ENCODE measurements around the gene PXT1.
"Not testable (repeated sequence)": the region's sequence is repeated elsewhere in the genome, so short reads cannot be mapped to it uniquely, and the experiment has no call there.

Gene PXT1

GRCh38 chr6:36368921-36369865, 73.5 kb downstream of the PXT1 start:
- no peak for DNase-seq (ENCODE audit: low read depth in 3 of 3)

- DNase-seq (ENCODE audit: low read depth in 3 of 3): no peak
These were observed 74.2 kb downstream of the PXT1 start for GRCh38 chr6:36368421-36368820.

GRCh38 chr6:36367743-36368142, 74.9 kb downstream of the PXT1 start:
- no peak for DNase-seq (ENCODE audit: low read depth in 3 of 3)

DNA sequence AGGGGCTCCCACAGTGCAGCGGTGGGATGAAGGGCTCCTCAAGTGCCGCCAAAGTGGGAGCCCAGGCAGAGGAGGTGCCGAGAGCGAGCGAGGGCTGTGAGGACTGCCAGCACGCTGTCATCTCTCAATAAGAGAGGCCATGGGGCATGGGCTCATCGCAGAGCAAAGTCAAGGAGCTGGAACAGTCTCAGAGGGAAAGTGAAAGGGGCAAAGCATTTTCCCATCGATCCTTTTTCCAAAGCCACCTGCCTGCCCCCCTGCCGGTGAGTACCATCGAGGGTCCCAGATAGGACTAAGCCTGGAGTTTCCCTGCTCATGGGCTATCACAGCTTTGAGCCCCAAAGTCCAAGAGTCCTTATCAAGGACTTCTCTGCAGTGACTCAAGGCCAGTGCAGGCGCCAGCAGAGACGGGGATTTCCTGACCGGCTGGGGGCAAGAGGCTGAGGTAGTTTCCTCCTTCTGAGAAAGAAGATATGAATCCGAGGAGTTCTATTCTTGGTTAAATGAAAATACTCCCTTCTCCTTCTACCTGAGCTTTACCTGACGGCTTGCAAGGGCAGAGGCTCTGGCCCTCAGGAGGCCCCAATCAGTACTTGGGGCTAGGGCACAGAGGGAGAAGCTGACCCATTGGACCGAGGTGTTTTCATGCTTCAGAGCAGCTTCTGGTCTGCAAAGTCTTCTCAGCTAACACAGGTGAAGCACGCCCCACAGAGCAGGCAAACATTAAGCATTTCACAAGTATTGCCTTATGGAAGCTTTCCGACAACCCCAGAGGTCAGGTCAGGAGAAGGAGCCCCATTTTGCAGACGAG, 77.8 kb downstream of the PXT1 start:
- DNase-seq (ENCODE audit: low read depth in 3 of 3): no peak

DNA sequence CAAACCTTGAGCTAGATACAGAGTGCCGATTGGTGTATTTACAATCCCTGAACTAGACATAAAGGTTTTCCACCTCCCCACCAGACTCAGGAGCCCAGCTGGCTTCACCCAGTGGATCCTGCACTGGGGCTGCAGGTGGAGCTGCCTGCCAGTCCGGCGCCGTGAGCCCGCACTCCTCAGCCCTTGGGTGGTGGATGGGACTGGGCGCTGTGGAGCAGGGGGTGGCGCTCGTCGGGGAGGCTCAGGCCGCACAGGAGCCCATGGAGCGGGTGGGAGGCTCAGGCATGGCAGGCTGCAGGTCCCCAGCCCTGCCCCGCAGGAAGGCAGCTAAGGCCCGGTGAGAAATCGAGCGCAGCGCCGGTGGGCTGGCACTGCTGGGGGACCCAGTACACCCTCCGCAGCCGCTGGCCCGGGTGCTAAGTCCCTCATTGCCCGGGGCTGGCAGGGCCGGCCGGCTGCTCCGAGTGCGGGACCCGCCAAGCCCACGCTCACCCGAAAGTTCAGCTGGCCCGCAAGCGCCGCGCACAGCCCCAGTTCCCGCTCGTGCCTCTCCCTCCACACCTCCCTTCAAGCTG, 78.5 kb downstream of the PXT1 start:
- not testable (repeated sequence) for DNase-seq (ENCODE audit: low read depth in 3 of 3)

- not testable (repeated sequence) for DNase-seq (ENCODE audit: low read depth in 3 of 3)
These were observed 79.3 kb downstream of the PXT1 start for GRCh38 chr6:36363371-36363752.

DNA sequence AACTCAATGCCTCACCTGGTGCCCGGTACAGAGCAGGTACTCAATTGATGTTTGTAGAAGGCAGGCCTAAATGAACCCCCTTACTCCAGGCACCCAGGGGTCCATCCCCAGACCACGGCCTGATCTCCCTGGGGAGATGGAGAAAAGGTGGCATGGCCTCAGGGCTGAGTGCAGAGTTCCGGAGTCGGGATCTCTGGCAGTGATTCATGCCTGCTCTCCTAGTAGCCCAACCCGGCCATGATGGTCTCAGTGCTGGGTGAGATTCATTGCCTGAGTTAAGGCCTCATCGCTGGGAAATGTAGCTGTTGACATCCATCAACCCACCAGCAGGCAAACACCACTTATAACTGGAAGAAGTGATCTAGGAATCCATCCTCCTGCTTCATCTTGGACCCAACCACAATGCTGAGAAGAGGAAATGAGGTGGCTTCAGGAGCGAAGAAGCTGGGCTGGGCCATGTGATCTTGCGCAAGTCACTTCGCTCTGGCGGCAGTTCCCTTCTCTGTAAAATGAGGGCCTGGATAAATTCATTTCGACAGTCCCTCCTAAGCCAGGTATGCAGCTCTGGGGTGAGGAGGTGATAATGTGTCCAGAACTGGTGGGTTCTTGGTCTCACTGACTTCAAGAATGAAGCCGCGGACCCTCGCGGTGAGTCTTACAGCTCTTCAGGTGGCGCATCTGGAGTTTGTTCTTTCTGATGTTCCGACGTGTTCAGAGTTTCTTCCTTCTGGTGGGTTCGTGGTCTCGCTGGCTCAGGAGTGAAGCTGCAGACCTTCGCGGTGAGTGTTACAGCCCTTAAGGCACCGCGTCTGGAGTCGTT, 79.9 kb downstream of the PXT1 start:
- DNase-seq (ENCODE audit: low read depth in 3 of 3): no peak

DNA sequence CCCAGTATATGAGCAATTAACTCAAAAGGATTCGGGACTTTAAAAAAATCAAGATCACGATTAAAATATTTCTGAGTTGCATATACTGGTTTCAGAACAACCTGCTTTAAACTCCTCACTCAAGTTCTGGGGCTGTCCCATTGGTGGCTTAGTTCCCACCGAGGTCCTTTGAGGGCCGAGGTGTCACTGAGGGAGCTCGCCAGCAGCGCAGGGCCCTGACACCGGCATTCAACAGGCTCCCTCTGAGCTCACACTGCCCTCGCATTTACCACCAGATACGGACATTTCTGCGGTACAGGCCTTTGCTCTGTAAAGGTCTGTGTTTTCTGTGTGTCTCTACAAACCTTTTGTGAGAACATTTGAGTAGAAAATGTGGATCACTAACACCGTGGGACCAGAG, 81.6 kb downstream of the PXT1 start:
- DNase-seq (ENCODE audit: low read depth in 3 of 3): no peak

DNA sequence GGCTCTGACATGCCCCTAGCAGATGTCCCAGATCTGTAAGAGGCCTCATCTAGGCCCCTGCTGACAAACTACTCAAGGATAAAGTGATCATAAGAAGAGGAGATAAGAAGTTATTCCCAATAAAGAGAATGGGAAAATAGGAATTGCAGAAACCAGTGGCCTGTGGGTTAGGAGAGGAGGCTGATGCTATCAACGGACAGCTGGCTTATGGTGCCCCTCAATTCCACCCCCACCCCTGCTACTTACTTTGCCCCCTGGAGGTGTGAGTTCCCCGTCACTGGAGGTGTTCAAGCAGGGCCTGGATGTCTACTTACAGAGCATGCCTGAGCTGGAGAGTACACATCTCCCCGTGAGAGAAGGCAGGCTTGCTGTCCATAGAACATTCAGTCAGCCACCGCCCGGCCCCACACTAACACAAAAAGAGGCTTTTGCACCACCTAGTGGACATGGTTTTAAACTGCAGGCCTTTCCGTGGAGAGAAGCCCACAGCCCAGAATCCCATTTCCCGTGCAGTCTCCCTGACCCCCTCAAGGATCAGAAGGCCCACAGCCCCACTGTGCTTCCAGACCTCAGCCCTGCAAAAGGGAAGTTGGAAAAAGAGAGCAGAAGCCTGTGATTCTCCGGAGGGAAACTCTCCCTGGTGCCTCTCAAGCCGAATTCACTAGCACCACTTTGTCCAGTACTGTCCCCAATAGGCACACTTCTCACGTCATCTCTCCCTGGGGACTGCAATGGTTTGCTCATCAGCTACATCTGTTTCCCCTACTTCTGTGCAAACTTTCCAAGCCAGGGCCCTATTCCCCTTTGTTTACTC, 82.2 kb downstream of the PXT1 start:
- DNase-seq (ENCODE audit: low read depth in 3 of 3): peak; percentile 28 to 52 (median 40)

GRCh38 chr6:36358226-36358915, 84.3 kb downstream of the PXT1 start:
- DNase-seq (ENCODE audit: low read depth in 3 of 3): no peak

DNA sequence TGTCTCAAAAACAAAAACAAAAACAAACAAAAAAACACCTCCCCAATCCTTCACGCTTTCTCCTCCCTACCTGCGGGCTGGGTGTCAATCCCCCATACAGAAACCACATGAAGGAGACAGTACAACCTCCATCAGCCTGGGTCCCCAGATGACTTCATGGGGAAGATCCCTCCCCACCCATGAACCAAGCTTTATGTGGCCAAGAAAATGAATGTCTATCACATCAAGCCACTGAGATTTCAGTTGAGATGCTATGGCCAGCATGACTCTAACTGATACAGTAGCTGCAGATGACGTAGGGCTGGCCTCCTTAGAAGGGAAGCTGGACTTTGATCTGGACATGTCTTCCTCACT, 84.8 kb downstream of the PXT1 start:
- DNase-seq (ENCODE audit: low read depth in 3 of 3): no peak

GRCh38 chr6:36355819-36356218, 86.8 kb downstream of the PXT1 start:
- no peak for DNase-seq (ENCODE audit: low read depth in 3 of 3)

DNA sequence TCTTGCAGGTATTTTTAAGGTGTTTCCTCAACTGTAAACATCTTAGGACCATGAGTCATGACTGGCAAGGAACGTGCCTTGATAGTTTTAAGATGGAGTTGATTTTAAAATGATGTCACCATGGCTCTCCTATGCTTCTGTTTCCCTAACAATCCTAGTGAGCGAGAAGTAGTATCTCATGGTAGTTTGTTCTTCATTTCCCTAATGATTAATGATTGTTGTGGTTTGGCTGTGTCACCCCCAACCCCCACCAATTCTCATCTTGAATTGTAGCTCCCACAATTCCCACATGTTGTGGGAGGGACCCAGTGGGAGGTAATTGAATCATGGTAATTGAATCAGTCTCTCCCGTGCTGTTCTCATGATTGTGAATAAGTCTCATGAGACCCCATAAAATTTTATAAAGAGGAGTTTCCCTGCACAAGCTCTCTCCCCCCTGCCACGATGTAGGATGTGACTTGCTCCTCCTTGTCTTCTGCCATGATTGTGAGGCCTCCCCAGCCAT, 89.2 kb downstream of the PXT1 start:
- DNase-seq (ENCODE audit: low read depth in 3 of 3): no peak

DNA sequence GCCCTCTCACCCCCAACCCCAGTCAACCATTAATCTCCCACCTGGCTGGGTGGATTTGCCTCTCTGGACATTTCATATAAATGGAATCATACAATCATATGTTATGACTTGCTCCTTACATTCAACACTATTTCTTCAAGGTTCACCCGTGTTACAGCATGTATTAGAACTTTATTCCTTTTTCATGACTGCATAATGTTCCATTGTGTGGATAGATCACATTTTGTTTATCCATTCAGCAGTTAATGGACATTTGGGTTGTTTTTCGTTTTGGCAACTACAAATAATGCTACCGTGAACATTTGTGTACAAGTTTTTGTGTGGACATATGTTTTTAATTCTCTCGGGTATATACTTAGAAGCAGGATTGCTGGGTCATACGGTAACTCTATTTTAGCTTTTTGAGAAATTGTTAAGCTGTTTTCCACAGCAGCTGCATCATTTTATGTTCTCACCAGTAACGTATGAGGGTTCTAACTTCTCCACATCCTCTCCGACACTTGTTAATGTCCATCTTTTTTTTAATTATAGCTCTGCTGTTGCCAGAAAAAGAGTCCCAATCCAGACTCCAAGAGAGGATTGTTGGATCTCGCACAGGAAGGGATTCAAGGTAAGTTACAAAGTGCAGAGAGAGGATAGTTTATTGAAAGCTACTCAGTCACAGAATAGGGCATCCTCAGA, 90.0 kb downstream of the PXT1 start:
- no peak for DNase-seq (ENCODE audit: low read depth in 3 of 3)

DNA sequence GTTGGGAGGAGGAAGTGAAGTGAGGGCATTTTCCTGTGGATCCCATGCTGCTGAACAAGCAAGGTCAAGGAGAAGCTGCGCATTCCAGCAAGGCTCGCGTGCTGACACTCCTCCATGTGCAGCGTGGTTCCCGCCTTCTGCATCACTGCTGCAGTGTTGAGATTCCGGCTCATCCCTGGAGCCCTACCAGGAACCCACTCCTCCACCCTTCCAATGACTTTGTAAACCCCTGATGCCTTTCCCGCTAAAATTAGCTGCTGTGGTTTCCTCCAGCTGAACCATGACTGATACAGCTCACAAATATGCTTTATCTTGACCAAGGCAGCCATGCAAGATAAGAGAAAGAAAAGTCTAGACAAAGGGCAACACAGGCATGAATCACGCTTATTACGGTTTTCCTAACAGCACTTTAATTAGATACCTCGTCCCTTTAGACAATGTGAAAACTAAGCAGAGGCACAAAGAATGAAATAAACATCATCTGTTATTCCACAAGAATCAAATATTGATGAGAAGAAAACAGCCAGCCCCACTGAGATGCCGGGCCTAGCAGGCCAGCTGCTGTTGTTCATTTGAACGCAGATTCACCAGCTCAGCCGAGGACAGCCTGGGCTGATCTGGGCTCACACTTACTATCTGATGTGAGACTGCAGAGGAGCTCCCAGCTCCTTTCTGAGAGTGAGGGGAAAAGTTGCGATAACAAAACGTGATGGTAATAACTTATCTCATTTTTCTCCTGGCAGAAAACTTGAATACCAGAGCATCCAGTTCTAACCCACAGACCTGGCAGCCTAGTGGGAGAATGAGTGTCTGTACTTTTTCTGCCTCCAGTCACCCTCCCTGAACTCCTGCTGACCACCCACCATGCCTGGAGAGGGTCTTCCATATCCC, 91.7 kb downstream of the PXT1 start:
- no peak for DNase-seq (ENCODE audit: low read depth in 3 of 3)

GRCh38 chr6:36350082-36350481, 92.6 kb downstream of the PXT1 start:
- no peak for DNase-seq (ENCODE audit: low read depth in 3 of 3)

- no peak for DNase-seq (ENCODE audit: low read depth in 3 of 3)
These were observed 93.4 kb downstream of the PXT1 start for GRCh38 chr6:36349240-36349639.

- no peak for DNase-seq (ENCODE audit: low read depth in 3 of 3)
These were observed 95.0 kb downstream of the PXT1 start for GRCh38 chr6:36347621-36348020.
